GM12874 (cell line): Measurements from ENCODE around the gene TMEM247.

ENCODE experiments used
- CTCF ChIP-seq: IDR thresholded peaks from 2 replicates; pipeline ENCODE4 v1.5.1; 2011; ENCODE audit warnings: low read depth, mild to moderate bottlenecking, control low read depth, low read length, moderate library complexity; ENCODE audit not compliant: insufficient read depth

Gene TMEM247

GRCh38 chr2:46499392-46499785 is 20.0 kb downstream of the TMEM247 start:
- TF ChIP-seq CTCF = no peak

DNA sequence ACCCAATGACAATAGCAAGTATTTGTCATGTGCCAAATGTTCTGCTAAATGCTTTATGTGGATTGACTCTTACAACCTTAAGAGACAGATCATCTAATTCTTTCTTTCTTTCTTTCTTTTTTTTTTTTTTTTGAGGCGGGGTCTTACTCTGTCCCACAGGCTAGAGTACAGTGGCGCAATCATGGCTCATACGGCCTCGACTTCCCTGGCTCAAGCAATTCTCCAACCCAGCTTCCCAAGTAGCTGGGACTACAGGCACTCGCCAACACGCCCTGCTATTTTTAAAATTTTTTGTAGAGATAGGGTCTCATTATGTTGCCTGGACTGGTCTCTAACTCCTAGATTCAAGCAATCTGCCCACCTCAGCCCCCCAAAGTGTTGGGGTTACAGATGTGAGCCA is 21.4 kb downstream of the TMEM247 start:
- TF ChIP-seq CTCF = no peak

DNA sequence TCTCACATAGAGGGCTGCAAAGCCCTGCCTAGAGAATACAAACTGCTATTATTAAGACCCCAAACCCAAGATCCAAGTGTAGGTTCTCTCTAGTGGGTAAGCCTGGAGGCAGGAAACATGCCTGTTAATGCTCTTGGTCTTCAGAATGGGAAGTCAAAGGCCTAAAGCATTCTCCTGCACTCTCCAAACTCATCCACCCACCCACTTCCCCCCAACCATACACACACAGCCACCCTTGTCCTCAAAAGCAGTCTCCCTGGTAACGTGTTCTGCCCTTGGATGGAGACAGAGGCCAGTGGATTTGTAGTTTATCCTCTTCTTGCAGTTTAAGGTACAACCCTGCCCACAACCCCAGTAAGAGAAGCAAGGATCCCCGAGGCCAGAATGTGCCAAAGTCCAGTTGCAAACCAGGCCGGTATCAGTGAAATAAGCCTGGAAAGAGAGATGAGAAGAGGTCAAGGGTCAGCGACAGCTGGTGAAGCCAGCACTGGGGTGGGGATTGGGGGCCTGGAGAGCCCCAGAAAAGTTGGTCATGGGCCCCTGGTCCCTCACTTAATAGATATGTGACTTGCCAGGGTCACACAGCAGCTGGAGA is 23.0 kb downstream of the TMEM247 start:
- TF ChIP-seq CTCF = no peak

DNA sequence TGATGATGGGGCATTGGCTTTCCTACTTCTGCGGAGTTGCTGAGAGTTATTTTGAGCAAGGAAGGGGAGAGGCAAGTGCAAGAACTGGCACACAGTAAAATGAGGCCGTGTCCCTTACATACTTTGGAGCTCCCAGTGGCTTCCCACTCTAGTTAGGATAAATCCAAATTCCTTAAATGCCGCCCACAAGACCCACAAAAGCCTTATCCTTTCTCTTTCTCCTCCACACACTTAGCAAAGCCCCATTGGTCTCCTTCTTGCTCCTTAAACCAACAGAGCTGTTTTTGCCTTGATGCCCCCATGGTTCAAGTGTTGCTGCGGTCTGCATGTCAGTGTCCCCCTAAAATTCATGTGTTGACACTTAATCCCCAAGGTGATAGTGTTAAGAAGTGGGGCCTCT is 24.3 kb downstream of the TMEM247 start:
- no peak for TF ChIP-seq CTCF

- TF ChIP-seq CTCF = no peak
Measured at GRCh38 chr2:46504221-46504620, 24.9 kb downstream of the TMEM247 start.

- no peak for TF ChIP-seq CTCF
Measured at GRCh38 chr2:46504685-46505471, 25.5 kb downstream of the TMEM247 start.

- TF ChIP-seq CTCF = no peak
Measured at GRCh38 chr2:46505472-46505783, 26.1 kb downstream of the TMEM247 start.
